Pericardium fibroblast (primary cell): ENCODE measurements around the gene SNAPC3. TPM values are rescaled to one million over a fixed set of nuclear protein-coding genes. Genes with fewer than 3 reads are reported as not detected.

Experiments used
- total RNA-seq: library from RNA; depleted of rRNA; stranded (reverse); fragments of >200 nt; gene quantifications from 2 replicates; pipeline ENCODE4 v1.2.3, GENCODE V29; 2015

The SNAPC3 gene
- 14.2 and 18.3 TPM in 2 replicates for total RNA-seq

GRCh38 chr9:15422372-15423230 lies at the start of gene SNAPC3:
Gene SNAPC3 (plus strand): TSS chr9:15422876. CDS start chr9:15422880, 4 bp downstream.

GRCh38 chr9:15510789-15511575 lies 88.3 kb downstream of the SNAPC3 start, which contains the start of gene PSIP1:
Gene PSIP1 (minus strand): TSS chr9:15510970. CDS start chr9:15510188, 782 bp downstream.

Other genes with a start within 250 kb of the SNAPC3 start
- 6.1 and 11.2 TPM in 2 replicates for gene TTC39B, start 115.7 kb upstream of the SNAPC3 start, total RNA-seq
- gene PSIP1, start 88.1 kb downstream of the SNAPC3 start, total RNA-seq, result 19.1 and 40.2 TPM in 2 replicates
- 1.0 and 1.3 TPM in 2 replicates for gene CCDC171, start 130.2 kb downstream of the SNAPC3 start, total RNA-seq